Posterior vena cava (tissue), 2 donors: ENCODE results near the gene DSCAML1. TPM values are rescaled to one million over a fixed set of nuclear protein-coding genes. Genes with fewer than 3 reads are reported as not detected.

Source experiments
- DNase-seq: peaks from one replicate; pipeline ENCODE4 v3.0.0-alpha.2; 2020; ENCODE audit warnings: low spot score
- intact Hi-C, 2 donors: fragments of 100-400 bp; cut with DNase I; formaldehyde crosslinking; loops; one replicate each; pipeline versions ENCODE4 v1.14.1 to v1.14.2; 2022 to 2023
- total RNA-seq, 2 donors: library from RNA; stranded (reverse); fragmentation: NEBNext Ultra II Directional; extraction: Animal tissue kit (Norgen Biotek cat#: 25700); gene quantifications; one replicate each; pipeline ENCODE4 v1.2.1, GENCODE V29; 2021
- donor health status: DM: yes; HTN: yes; CAD: no.
- donor health status: DM: yes; HTN: yes; CAD: no.

The DSCAML1 gene
- total RNA-seq, 2 donors from 2014 or later: 1.2 to 1.5 TPM

GRCh38 chr11:117538263-117539135, 258.5 kb downstream of the DSCAML1 start:
- intact Hi-C loops: no loop called here
- no peak for DNase-seq

- no peak for DNase-seq
- intact Hi-C loops: no loop called here
Measured at GRCh38 chr11:117535850-117536411, 261.1 kb downstream of the DSCAML1 start.

- DNase-seq: peak; percentile 89
Measured at GRCh38 chr11:117535201-117535849, 261.7 kb downstream of the DSCAML1 start.

GRCh38 chr11:117532568-117532967, 264.4 kb downstream of the DSCAML1 start:
- intact Hi-C loops: no loop called here
- no peak for DNase-seq

More at GRCh38 chr11:117535201-117535849, 261.7 kb downstream of the DSCAML1 start:
- intact Hi-C loops: no loop called here

- no peak for DNase-seq
- intact Hi-C loops: no loop called here
Measured at GRCh38 chr11:117529816-117530215, 267.2 kb downstream of the DSCAML1 start.

- no peak for DNase-seq
- intact Hi-C loops: no loop called here
Measured at GRCh38 chr11:117528097-117528721, 268.8 kb downstream of the DSCAML1 start.

GRCh38 chr11:117527271-117527670, 269.7 kb downstream of the DSCAML1 start:
- no peak for DNase-seq
- intact Hi-C loops: no loop called here

- intact Hi-C loops: no loop called here
- DNase-seq: no peak
Measured at GRCh38 chr11:117525866-117526542, 271.0 kb downstream of the DSCAML1 start.

- intact Hi-C loops: no loop called here
- DNase-seq: no peak
Measured at GRCh38 chr11:117524468-117525183, 272.4 kb downstream of the DSCAML1 start.

GRCh38 chr11:117523680-117524079, 273.3 kb downstream of the DSCAML1 start:
- DNase-seq: no peak
- intact Hi-C loops: no loop called here

- no peak for DNase-seq
- intact Hi-C loops: no loop called here
Measured at GRCh38 chr11:117521974-117522373, 275.0 kb downstream of the DSCAML1 start.

GRCh38 chr11:117520966-117521365, 276.1 kb downstream of the DSCAML1 start:
- intact Hi-C loops: no loop called here
- no peak for DNase-seq

- DNase-seq: no peak
- intact Hi-C loops: no loop called here
Measured at GRCh38 chr11:117520201-117520600, 276.8 kb downstream of the DSCAML1 start.

- no peak for DNase-seq
- intact Hi-C loops: no loop called here
Measured at GRCh38 chr11:117519590-117519989, 277.4 kb downstream of the DSCAML1 start.

- intact Hi-C loops: no loop called here
- DNase-seq: no peak
Measured at GRCh38 chr11:117519170-117519569, 277.8 kb downstream of the DSCAML1 start.

GRCh38 chr11:117518455-117518854, 278.6 kb downstream of the DSCAML1 start:
- intact Hi-C loops: no loop called here
- no peak for DNase-seq

- no peak for DNase-seq
- intact Hi-C loops: no loop called here
Measured at GRCh38 chr11:117517097-117517496, 279.9 kb downstream of the DSCAML1 start.

- intact Hi-C loops: no loop called here
Measured at GRCh38 chr11:117515892-117516787, 280.9 kb downstream of the DSCAML1 start.

More at GRCh38 chr11:117515892-117516787, 280.9 kb downstream of the DSCAML1 start:
- DNase-seq: no peak
